ENCODE data around the gene CLMN. TPM values are rescaled to one million over a fixed set of nuclear protein-coding genes. Genes with fewer than 3 reads are reported as not detected.

CLMN gene
- total RNA-seq, 3 donors from 2014 or later (not counting 1 experiment from before 2014, with no cell fraction given), result 0.80 to 2.0 (median 1.8) TPM

DNA sequence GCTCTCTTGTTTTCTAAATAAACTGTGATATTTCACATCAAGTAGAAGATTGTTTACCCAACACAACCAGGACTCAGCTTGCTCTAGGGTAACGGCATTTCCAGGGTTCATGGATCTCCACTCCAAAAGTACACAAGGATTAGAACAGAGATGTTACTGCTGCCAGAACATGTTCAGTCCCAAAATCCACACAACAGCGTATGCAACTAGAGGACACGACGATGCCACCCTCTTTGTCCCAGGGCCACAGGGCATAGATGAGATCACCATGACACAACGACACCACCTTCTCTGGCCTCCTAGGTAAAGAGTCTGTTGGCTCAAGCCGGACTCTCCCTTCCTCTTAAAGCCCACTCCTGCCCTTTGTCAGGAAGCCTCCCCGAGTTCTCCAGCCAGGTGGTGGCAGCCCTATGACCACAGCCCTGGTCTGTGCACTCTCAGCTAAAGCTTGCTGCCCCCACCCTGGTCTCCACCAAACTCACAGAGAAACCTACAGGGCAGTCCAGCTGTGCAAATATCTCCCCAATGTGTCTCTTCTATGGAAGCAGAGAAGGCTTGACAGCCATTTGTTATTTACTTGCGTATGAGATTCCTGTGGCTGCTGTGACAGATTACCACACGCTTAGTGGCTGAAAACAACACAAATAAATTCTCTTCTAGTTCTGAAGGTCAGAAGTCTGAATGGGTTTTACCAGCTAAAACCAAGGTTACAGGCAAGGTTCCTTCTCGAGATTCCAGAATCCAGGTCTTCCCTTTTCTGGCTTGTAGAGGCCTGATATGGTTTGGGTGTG is 10.3 kb downstream of the CLMN start:
- no peak overlapping the region for H3K27ac Mint-ChIP-seq
- no peak for DNase-seq
- intact Hi-C loops (cut with micrococcal nuclease), result no loop called here
- no peaks in the 10 kb centered on the region for H3K36me3 Mint-ChIP-seq
- no peak for ATAC-seq
- 86% methylated on average over 10 of the region's 10 CpGs for WGBS (ENCODE audit: insufficient coverage)
- no peaks in the 10 kb centered on the region for H3K9me3 Mint-ChIP-seq
- no peak overlapping the region for H3K4me3 Mint-ChIP-seq
- peaks cover 15 to 26% of the 10 kb centered on the region in 2 donors for H3K27me3 Mint-ChIP-seq (ENCODE audit: low read depth in 2 of 2)
- Histone ChIP-seq H3K4me3 (ENCODE audit: low read length) (no peak overlapping the region), H3K27me3 (ENCODE audit: control insufficient read depth, insufficient read depth, low read length) (no peaks in the 10 kb centered on the region), H3K4me1 (ENCODE audit: control insufficient read depth, insufficient read depth, low read length) (peaks cover 17% of the 10 kb centered on the region), H3K36me3 (ENCODE audit: control insufficient read depth, insufficient read depth, low read length) (no peaks in the 10 kb centered on the region), H3K9me3 (ENCODE audit: control insufficient read depth, insufficient read depth, low read length) (no peaks in the 10 kb centered on the region), H3K27ac (ENCODE audit: low read length) (no peak overlapping the region)
- H3K4me1 Mint-ChIP-seq, result no peaks in the 10 kb centered on the region
- TF ChIP-seq, protein P1, sequence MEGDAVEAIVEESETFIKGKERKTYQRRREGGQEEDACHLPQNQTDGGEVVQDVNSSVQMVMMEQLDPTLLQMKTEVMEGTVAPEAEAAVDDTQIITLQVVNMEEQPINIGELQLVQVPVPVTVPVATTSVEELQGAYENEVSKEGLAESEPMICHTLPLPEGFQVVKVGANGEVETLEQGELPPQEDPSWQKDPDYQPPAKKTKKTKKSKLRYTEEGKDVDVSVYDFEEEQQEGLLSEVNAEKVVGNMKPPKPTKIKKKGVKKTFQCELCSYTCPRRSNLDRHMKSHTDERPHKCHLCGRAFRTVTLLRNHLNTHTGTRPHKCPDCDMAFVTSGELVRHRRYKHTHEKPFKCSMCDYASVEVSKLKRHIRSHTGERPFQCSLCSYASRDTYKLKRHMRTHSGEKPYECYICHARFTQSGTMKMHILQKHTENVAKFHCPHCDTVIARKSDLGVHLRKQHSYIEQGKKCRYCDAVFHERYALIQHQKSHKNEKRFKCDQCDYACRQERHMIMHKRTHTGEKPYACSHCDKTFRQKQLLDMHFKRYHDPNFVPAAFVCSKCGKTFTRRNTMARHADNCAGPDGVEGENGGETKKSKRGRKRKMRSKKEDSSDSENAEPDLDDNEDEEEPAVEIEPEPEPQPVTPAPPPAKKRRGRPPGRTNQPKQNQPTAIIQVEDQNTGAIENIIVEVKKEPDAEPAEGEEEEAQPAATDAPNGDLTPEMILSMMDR (IDR thresholded peaks at IDR 0.05), result no peak

DNA sequence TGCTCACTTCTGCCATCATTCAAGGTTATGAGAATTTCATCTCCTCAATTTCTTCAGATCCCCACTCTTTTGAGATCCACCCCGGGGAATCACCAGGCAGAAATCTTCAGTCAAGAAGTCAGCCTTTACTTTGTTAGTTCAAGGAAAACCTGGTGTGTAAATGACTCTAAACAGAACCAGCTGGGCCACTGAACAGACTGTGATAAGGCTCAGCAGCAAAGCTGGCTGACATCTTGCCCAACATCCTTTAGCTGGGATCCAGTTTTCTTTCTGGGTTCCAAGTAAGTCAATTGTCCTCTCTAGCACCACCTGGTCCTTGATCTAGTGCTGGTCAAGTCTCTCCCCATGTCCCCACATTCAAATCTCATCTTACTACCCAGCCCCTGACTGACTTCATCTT is 11.6 kb downstream of the CLMN start:
- Histone ChIP-seq H3K27me3 (ENCODE audit: control insufficient read depth, insufficient read depth, low read length) (no peaks in the 10 kb centered on the region), H3K9me3 (ENCODE audit: control insufficient read depth, insufficient read depth, low read length) (no peaks in the 10 kb centered on the region), H3K4me1 (ENCODE audit: control insufficient read depth, insufficient read depth, low read length) (peaks cover 8% of the 10 kb centered on the region), H3K4me3 (ENCODE audit: low read length) (no peak overlapping the region), H3K27ac (ENCODE audit: low read length) (no peak overlapping the region), H3K36me3 (ENCODE audit: control insufficient read depth, insufficient read depth, low read length) (no peaks in the 10 kb centered on the region)
- ATAC-seq (no peak), DNase-seq (no peak)
- intact Hi-C loops (cut with micrococcal nuclease), result no loop called here
- Mint-ChIP-seq H3K4me1 (no peaks in the 10 kb centered on the region), H3K27me3 (ENCODE audit: low read depth in 2 of 2) (peaks cover 15 to 20% of the 10 kb centered on the region in 2 donors), H3K9me3 (no peaks in the 10 kb centered on the region), H3K4me3 (no peak overlapping the region), H3K27ac (no peak overlapping the region), H3K36me3 (no peaks in the 10 kb centered on the region)
- TF ChIP-seq, protein P1 (IDR thresholded peaks at IDR 0.05), result no peak
- 89% methylated on average over 1 of the region's 1 CpG for WGBS (ENCODE audit: insufficient coverage)

- Histone ChIP-seq H3K4me3 (ENCODE audit: low read length) (no peak overlapping the region), H3K27me3 (ENCODE audit: control insufficient read depth, insufficient read depth, low read length) (no peaks in the 10 kb centered on the region), H3K36me3 (ENCODE audit: control insufficient read depth, insufficient read depth, low read length) (no peaks in the 10 kb centered on the region), H3K9me3 (ENCODE audit: control insufficient read depth, insufficient read depth, low read length) (no peaks in the 10 kb centered on the region), H3K27ac (ENCODE audit: low read length) (no peak overlapping the region), H3K4me1 (ENCODE audit: control insufficient read depth, insufficient read depth, low read length) (peaks cover 6% of the 10 kb centered on the region)
- Mint-ChIP-seq H3K4me1 (no peaks in the 10 kb centered on the region), H3K36me3 (no peaks in the 10 kb centered on the region), H3K27me3 (ENCODE audit: low read depth in 2 of 2) (peaks cover 15 to 20% of the 10 kb centered on the region in 2 donors), H3K9me3 (no peaks in the 10 kb centered on the region), H3K4me3 (no peak overlapping the region), H3K27ac (no peak overlapping the region)
- TF ChIP-seq, protein P1 (IDR thresholded peaks at IDR 0.05), result no peak
- intact Hi-C loops (cut with micrococcal nuclease), result no loop called here
- no peak for ATAC-seq
- no peak for DNase-seq
- WGBS (ENCODE audit: insufficient coverage), result 82% methylated on average over 14 of the region's 14 CpGs
These were observed 12.2 kb downstream of the CLMN start for GRCh38 chr14:95307402-95308041.

All from natural killer cell (primary cell).